MM.1S (cell line): ENCODE data around the gene RAP2B.

ENCODE experiments used
- DNase-seq: peaks from one replicate; pipeline ENCODE4 v3.0.0-alpha.2; 2015
- H2AFZ ChIP-seq: fragments of 300-600 bp; sonication (generic); 2 replicates; pipeline ENCODE4 v1.6.0; 2016; ENCODE audit warnings: antibody characterized with exemption, low read length
- H3F3A ChIP-seq: fragments of 300-600 bp; sonication (generic); 2 replicates; pipeline ENCODE4 v1.6.1; 2016; ENCODE audit warnings: mild to moderate bottlenecking, antibody characterized with exemption, low read length, moderate library complexity, mixed read lengths; ENCODE audit not compliant: insufficient read depth
- H3K27ac ChIP-seq: fragments of 300-600 bp; sonication (generic); 2 replicates; pipeline ENCODE4 v1.5.1; 2016; ENCODE audit warnings: mild to moderate bottlenecking, low read length
- H3K27me3 ChIP-seq: fragments of 300-600 bp; sonication (generic); replicated peaks from 2 replicates; pipeline ENCODE4 v1.6.0; 2016; ENCODE audit warnings: low read length; ENCODE audit not compliant: insufficient read depth
- H3K36me3 ChIP-seq: fragments of 300-600 bp; sonication (generic); replicated peaks from 2 replicates; pipeline ENCODE4 v1.6.1; 2016; ENCODE audit warnings: mild to moderate bottlenecking, low read length, mixed read lengths; ENCODE audit not compliant: insufficient read depth
- H3K4me1 ChIP-seq: fragments of 300-600 bp; sonication (generic); 2 replicates; pipeline ENCODE4 v1.6.1; 2016; ENCODE audit warnings: low read length, mixed read lengths
- H3K4me2 ChIP-seq: fragments of 300-600 bp; sonication (generic); 2 replicates; pipeline ENCODE4 v1.6.0; 2016; ENCODE audit warnings: low read depth, low read length
- H3K4me3 ChIP-seq: fragments of 300-600 bp; sonication (generic); 2 replicates; pipeline ENCODE4 v1.5.1; 2016; ENCODE audit warnings: low read length, mixed read lengths
- H3K79me2 ChIP-seq: fragments of 300-600 bp; sonication (generic); 2 replicates; pipeline ENCODE4 v1.6.1; 2016; ENCODE audit warnings: mixed run types, low read length, mixed read lengths
- H3K9ac ChIP-seq: fragments of 300-600 bp; sonication (generic); 2 replicates; pipeline ENCODE4 v1.6.1; 2016; ENCODE audit warnings: low read length, mixed read lengths
- H3K9me2 ChIP-seq: fragments of 300-600 bp; sonication (generic); replicated peaks from 2 replicates; pipeline ENCODE4 v1.6.1; 2016; ENCODE audit warnings: mild to moderate bottlenecking, low read length, mixed read lengths; ENCODE audit not compliant: insufficient read depth
- H3K9me3 ChIP-seq: fragments of 300-600 bp; sonication (generic); replicated peaks from 2 replicates; pipeline ENCODE4 v1.6.1; 2016; ENCODE audit warnings: mild to moderate bottlenecking, low read length, mixed read lengths; ENCODE audit not compliant: insufficient read depth
- H4K20me1 ChIP-seq: fragments of 300-600 bp; sonication (generic); 2 replicates; pipeline ENCODE4 v1.6.1; 2016; ENCODE audit warnings: mild to moderate bottlenecking, low read length, moderate library complexity, mixed read lengths; ENCODE audit not compliant: insufficient read depth
- CTCF ChIP-seq: fragments of 300-600 bp; sonication (generic); IDR thresholded peaks from 2 replicates; pipeline ENCODE4 v1.5.1; 2016; ENCODE audit warnings: antibody characterized with exemption, low read length, mixed read lengths
- EZH2 ChIP-seq: fragments of 300-600 bp; sonication (generic); optimal IDR thresholded peaks from 2 replicates; pipeline ENCODE3; 2017; ENCODE audit warnings: low read depth, mild to moderate bottlenecking, antibody characterized with exemption, low read length, mixed read lengths
- EZH2phosphoT487 ChIP-seq: fragments of 300-600 bp; sonication (generic); IDR thresholded peaks from 2 replicates; pipeline ENCODE4 v1.6.1; 2018; ENCODE audit warnings: antibody characterized with exemption, low read length

RAP2B gene

GRCh38 chr3:153142961-153143360 is 19.1 kb upstream of the RAP2B start:
- no peaks in the 10 kb centered on the region for H3K27me3 ChIP-seq
- H3K4me1 ChIP-seq, result peaks cover 21% of the 10 kb centered on the region
- no peak for TF ChIP-seq EZH2
- no peak for TF ChIP-seq EZH2phosphoT487
- no peak for TF ChIP-seq CTCF
- no peak for DNase-seq
- H3K36me3 ChIP-seq, result no peaks in the 10 kb centered on the region
- no peak overlapping the region for H3K4me2 ChIP-seq
- H3K9ac ChIP-seq, result no peak overlapping the region
- no peak overlapping the region for H3K27ac ChIP-seq
- no peaks in the 10 kb centered on the region for H3K9me3 ChIP-seq
- no peak overlapping the region for H3K4me3 ChIP-seq
- no peak overlapping the region for H2AFZ ChIP-seq
- H3K79me2 ChIP-seq, result no peaks in the 10 kb centered on the region
- no peaks in the 10 kb centered on the region for H3K9me2 ChIP-seq
- H4K20me1 ChIP-seq, result no peaks in the 10 kb centered on the region
- H3F3A ChIP-seq, result peaks cover 15% of the 10 kb centered on the region

- H3K36me3 ChIP-seq, result no peaks in the 10 kb centered on the region
- H3K4me2 ChIP-seq, result no peak overlapping the region
- no peaks in the 10 kb centered on the region for H3K9me2 ChIP-seq
- H4K20me1 ChIP-seq, result no peaks in the 10 kb centered on the region
- H3F3A ChIP-seq, result peaks cover 4% of the 10 kb centered on the region
- TF ChIP-seq EZH2 (no peak), CTCF (no peak), EZH2phosphoT487 (no peak)
- H3K9ac ChIP-seq, result no peak overlapping the region
- DNase-seq, result no peak
- H3K9me3 ChIP-seq, result no peaks in the 10 kb centered on the region
- H3K27ac ChIP-seq, result no peak overlapping the region
- no peak overlapping the region for H2AFZ ChIP-seq
- peaks cover 10% of the 10 kb centered on the region for H3K4me1 ChIP-seq
- H3K4me3 ChIP-seq, result no peak overlapping the region
- H3K27me3 ChIP-seq, result no peaks in the 10 kb centered on the region
- H3K79me2 ChIP-seq, result no peaks in the 10 kb centered on the region
Observed at GRCh38 chr3:153144071-153144470, 18.0 kb upstream of the RAP2B start.

GRCh38 chr3:153144779-153145178 is 17.2 kb upstream of the RAP2B start:
- H3K9ac ChIP-seq, result no peak overlapping the region
- H4K20me1 ChIP-seq, result no peaks in the 10 kb centered on the region
- peaks cover 5% of the 10 kb centered on the region; the same call in 1 of the 2 replicates for H3K4me1 ChIP-seq
- DNase-seq, result no peak
- H3F3A ChIP-seq, result no peaks in the 10 kb centered on the region
- no peak for TF ChIP-seq CTCF
- TF ChIP-seq EZH2, result no peak
- no peak for TF ChIP-seq EZH2phosphoT487
- H3K9me3 ChIP-seq, result no peaks in the 10 kb centered on the region
- H3K27me3 ChIP-seq, result no peaks in the 10 kb centered on the region
- H3K4me2 ChIP-seq, result no peak overlapping the region
- H3K9me2 ChIP-seq, result no peaks in the 10 kb centered on the region
- no peaks in the 10 kb centered on the region for H3K79me2 ChIP-seq
- H2AFZ ChIP-seq, result no peak overlapping the region
- no peak overlapping the region for H3K27ac ChIP-seq
- no peak overlapping the region for H3K4me3 ChIP-seq
- H3K36me3 ChIP-seq, result no peaks in the 10 kb centered on the region
